Globus pallidus (tissue), 1 donor: ENCODE results near the gene ARHGEF4.
A peak's percentile ranks its signal among the peaks of the same experiment; 100 is the strongest.

Source experiments
- DNase-seq: peaks from one replicate; pipeline ENCODE4 v3.0.0-alpha.2; 2015; ENCODE audit warnings: low spot score

Gene ARHGEF4

GRCh38 chr2:130918393-130918792 is 81.7 kb downstream of the ARHGEF4 start:
- no peak for DNase-seq

GRCh38 chr2:130920415-130921163 is 83.9 kb downstream of the ARHGEF4 start:
- DNase-seq, result peak; percentile 71

DNA sequence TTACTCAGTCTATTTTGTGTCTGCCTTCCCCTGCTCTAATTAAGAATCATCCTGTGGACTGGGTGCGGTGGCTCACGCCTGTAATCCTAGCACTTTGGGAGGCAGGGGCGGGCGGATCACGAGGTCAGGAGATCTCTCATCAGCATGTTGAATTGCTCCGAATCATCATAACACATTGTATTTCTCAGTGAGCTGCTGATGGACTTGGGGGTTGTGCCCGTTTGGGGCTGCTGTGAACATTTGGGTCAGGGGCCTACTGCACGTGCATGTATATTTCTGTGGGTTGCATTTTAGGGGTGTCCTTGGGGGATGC is 84.4 kb downstream of the ARHGEF4 start:
- no peak for DNase-seq

DNA sequence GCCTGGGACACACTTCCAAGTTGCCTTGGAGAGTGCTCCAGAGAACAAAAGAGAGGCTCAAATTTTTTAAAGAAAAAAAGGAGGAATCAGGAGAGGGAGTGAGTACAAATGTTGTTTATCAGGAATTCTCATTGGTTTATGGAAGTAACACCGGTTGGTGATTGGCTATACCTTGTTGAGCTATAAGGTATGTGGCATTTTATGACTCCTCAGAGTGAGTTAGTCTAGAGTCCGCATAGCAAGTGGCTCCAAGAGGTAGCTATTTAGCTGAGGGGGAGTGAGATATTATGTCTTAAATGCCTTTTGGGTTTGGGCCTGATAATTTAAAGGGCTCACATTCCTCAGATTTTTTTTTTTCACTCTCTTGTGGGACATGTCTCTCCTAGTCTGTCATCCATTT is 85.7 kb downstream of the ARHGEF4 start:
- no peak for DNase-seq

GRCh38 chr2:130928385-130928784 is 91.7 kb downstream of the ARHGEF4 start:
- DNase-seq, result no peak

DNA sequence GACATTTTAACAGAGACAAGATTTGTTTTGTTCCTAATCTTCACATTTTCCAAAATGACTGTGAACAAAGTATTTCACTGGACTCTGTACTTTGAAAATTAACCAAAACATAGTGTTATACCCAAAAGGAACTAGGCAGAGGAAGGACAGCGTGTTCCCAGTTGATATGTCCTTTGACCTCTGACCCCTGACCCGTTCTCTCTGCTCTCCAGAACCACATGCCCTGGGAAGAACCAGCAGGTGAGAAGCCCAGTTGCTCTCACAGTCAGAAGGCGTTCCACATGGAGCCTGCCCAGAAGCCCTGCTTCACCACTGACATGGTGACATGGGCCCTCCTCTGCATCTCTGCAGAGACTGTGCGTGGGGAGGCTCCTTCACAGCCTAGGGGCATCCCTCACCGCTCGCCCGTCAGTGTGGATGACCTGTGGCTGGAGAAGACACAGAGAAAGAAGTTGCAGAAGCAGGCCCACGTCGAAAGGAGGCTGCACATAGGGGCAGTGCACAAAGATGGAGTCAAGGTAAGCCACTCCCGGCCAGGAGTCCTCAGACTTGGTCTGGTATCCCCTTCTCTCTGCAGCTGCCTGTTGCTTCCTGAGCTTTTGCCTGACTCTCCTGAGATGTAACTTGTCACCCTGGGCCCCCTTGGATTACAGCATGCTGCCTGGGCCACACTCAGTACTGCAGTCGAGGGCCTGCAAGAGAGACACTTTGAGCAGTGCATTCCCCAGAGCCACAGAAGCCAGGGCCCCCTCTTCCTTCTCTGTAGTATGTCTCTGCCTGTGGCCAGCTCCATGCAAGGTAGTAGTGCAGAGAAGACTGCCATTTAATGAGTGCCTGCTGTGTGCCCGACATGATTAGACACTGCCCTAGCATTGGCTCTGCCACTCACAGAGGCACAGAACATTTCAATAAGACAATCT is 94.3 kb downstream of the ARHGEF4 start:
- DNase-seq, result no peak

- DNase-seq, result no peak
These were observed 96.8 kb downstream of the ARHGEF4 start for GRCh38 chr2:130933501-130933900.

- no peak for DNase-seq
These were observed 99.7 kb downstream of the ARHGEF4 start for GRCh38 chr2:130936451-130936850.

DNA sequence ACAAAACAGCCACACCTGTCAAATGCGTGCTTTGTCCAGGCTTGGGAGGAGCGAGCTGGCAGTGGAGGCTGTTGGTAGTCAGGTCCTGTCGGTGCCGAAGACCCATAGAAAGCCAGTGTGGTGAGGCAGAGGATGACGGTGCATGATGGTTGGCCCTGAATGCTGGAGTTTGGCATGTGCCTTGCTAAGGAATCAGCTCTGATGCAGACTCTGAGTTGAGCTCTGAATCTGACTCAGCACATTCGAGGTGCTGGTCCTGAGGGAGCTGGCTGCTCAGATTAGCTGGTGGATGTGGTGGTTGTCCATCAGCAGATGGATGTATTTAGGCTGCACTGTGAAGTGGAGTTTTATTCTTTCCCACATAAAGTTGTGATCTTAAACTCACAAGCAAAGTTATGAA is 111.3 kb downstream of the ARHGEF4 start:
- no peak for DNase-seq

DNA sequence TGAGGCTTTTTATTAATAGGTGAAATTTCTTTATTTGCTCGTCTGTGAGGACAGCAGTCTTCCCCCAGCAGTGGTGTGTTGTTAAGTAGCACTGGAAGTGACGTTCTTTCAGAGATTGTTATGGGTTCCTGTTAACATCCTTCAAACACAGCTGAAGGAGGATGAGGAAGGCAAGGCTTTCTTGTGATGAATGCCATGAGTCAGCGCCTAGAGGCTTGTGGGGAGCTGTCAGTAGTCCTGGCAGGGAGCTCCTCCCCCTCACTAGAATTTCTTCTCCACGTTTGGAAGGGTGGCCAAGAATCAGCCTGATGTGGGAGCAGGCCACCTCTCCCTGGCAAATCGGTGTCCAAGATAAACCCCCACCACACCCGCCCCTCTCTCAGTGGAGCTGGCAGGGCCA is 113.2 kb downstream of the ARHGEF4 start:
- DNase-seq, result no peak

GRCh38 chr2:130951018-130951417 is 114.3 kb downstream of the ARHGEF4 start:
- DNase-seq, result no peak

- DNase-seq, result no peak
These were observed 118.2 kb downstream of the ARHGEF4 start for GRCh38 chr2:130954873-130955272.

GRCh38 chr2:130957915-130958314 is 121.2 kb downstream of the ARHGEF4 start:
- no peak for DNase-seq

- DNase-seq, result no peak
These were observed 126.6 kb downstream of the ARHGEF4 start for GRCh38 chr2:130963196-130963848.

DNA sequence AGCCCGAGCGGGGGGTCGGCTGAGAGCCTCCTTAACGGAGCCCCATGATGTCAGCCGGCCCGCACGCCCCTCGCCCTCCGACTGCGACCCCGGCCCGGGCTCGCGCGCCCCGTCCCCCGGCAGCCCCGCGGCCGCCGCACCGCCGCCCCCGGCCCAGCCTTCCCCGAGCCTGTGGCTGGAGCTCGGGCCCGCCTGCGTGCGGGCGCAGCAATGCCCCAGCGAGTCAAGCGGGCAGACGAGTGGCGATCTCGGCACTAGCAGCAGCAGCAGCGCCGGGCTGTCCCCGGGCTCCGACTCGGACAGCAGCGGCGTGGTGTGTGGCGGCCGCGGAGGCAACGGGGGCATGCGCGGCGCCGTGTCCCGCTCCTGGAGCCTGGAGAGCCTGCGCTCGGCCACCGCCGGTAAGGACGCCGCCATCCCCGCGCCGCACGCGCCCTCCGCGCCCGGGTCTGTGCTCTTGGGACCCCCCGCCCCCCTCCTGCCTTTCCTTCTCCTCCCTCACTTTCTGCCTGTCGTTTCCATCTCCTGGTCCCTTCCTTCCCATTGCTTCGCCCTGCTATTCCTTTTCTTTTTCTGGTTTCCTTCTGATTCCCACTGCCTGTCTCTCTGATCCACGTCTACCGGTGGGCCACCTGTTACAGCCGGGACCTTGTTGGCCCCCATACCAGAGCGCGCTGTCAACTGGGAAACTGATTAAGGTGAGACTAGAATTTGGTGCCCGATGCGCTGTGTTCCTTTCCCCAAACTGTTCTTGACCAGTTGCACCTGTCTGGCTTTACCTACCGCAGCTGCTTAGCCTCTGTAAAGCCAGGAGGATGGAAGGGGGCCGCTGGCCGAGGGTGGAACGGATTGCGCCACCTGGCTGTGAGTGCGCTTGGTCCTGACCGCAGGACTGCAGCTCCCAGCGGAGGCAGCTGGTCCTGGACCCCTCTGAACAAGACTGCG is 127.4 kb downstream of the ARHGEF4 start:
- DNase-seq, result no peak

DNA sequence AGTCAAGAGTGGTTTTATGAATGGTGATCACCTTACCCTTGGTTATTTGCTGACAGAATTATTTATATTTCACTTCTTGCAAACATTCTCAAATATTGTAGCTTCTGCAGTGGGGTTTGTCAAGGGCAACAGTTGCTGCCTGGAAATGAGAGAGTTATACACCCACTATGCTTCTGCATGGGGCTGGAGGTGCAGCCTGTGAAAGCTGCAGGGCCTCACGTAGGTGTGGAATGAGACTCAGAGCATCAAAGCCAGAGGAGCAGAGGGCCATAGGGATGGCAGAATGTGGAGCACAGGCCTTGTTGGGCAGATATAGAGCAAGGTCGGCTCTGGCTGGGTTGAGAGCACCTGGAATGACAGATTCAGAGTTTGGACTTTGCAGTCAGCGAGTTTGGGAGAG is 128.2 kb downstream of the ARHGEF4 start:
- DNase-seq, result no peak

GRCh38 chr2:130966149-130966774 is 129.5 kb downstream of the ARHGEF4 start:
- DNase-seq, result no peak

DNA sequence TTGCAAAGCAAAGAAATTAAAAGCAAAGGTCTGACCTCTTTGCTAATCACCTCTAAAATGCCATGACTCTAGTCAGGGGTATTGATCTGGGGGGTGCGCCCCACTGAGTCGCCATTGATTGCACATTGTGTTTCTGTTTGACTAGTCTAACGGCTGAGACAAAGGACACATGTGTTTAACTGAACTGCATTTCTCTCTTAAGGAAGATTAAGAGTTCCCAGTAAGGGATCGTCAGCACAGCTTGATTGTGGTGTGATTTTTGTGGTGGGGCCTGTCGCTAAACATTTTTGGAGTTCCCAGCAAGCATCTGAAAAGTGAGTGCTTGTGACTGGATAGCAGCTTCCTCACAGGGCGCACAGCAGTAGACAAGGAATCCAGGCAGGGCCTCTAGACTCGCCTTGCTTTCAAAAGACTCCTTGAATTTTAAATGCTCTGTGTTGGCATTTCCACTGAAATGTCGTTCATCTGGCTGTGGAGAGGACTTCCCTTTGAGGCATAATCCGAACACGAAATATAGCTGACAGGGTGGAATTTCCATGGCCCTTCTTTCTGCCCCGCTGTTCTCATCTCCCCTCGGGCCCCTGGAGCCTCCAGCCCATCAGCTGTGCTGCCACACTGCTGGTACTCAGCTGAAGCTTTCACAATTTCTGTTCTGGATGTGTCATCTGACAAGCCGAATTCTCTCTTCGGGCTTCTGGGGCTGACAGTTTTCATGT is 130.2 kb downstream of the ARHGEF4 start:
- DNase-seq, result no peak

- DNase-seq, result no peak
These were observed 135.7 kb downstream of the ARHGEF4 start for GRCh38 chr2:130972410-130972809.

GRCh38 chr2:130975729-130976128 is 139.0 kb downstream of the ARHGEF4 start:
- no peak for DNase-seq
